HG02571 (cell line): ENCODE data around the gene ERLEC1.
"Not testable (repeated sequence)": the region's sequence is repeated elsewhere in the genome, so short reads cannot be mapped to it uniquely, and the experiment has no call there.

Experiments
- ATAC-seq: cut with Tn5 transposase; IDR thresholded peaks from one replicate; pipeline ENCODE4 v1.9.1; 2021; ENCODE audit warnings: mild to moderate bottlenecking, moderate library complexity; ENCODE audit not compliant: unreplicated experiment

The ERLEC1 gene

DNA sequence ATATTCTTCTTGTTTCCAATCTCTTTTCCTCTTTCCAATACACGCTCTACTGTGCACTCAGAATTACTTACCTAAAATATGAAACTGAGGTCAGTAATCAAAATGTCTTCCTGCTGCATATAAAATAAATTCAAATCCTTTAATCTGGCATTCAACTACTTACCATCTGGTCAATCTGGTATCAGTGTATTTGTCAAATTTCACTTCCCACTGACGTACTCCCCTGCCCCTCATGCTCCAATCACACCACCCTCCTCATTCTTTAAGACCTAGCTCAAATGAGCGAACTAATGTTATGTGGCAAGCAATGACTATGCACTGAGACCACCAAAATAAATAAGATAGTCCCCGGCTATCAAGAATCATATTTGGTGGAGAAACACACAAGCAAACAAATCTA, 6.8 kb upstream of the ERLEC1 start:
- no peak for ATAC-seq

DNA sequence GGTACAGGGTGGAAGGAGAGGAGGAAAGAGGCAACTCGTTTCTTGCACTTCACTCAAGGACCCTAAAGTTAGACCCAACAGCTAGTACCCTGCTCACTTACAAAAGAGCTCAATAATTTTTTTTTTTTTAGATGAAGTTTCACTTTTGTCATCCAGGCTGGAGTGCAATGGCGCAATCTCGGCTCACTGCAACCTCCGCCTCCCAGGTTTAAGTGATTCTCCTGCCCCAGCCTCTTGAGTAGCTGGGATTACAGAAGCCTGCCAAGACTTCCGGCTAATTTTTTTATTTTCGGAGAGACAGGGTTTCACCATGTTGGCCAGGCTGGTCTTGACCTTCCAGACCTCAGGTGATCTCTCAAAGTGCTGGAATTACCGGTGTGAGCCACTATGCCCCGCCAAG, 4.2 kb upstream of the ERLEC1 start:
- ATAC-seq = no peak

DNA sequence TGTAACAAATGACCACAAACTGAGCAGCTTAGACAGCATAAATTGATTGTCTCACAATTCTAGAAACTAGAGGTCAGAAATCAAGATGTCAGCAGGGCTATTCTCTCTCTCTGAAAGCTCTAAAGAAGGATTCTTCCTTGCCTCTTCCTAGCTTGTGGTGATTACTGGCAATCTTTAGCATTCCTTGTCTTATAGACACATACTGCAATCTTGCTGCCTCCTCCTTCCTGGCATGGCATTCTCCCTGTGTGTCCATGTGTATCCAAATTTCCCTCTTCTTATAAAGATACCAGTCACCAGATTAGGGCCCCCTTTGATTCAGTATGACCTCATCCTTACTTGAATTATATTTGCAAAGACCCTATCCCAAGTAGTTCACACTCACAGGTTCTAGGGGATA, 2.4 kb upstream of the ERLEC1 start:
- no peak for ATAC-seq

DNA sequence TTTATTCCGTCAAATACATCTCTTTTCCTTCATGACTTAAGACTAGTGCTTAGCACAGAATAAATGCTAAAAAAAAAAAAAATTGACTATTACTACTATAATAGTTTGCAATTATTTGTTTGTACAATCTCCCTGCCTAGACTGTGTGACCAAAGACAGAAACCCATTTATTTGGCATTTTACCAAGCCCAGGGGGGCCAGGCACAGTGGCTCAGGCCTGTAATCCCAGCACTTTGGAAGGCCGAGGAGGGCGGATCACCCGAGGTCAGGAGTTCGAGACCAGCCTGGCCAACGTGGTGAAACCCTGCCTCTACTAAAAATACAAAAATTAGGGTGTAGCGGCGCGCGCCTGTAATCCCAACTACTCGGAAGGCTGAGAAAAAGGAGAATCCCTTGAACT, 1.5 kb upstream of the ERLEC1 start:
- ATAC-seq = no peak

DNA sequence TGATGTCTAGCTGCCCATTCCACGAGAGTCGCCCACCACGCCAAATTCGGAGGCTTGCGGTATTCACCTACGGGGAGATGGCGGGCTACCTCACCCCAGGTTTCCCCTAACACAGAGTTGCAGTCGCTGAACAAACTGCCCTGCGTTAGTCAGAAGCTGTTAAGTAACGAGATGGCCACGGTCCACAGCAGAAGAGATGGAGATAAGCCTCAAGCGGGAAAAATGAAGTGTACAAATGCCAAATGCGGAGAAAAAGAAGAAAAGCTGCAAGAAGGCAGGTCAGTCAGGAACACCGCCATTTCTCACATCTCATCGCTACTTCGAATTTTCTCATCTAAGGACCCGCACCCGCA, 516 bp upstream of the ERLEC1 start:
- peak; percentile 14 for ATAC-seq

GRCh38 chr2:53787614-53788289, 908 bp downstream of the ERLEC1 start:
- no peak for ATAC-seq

DNA sequence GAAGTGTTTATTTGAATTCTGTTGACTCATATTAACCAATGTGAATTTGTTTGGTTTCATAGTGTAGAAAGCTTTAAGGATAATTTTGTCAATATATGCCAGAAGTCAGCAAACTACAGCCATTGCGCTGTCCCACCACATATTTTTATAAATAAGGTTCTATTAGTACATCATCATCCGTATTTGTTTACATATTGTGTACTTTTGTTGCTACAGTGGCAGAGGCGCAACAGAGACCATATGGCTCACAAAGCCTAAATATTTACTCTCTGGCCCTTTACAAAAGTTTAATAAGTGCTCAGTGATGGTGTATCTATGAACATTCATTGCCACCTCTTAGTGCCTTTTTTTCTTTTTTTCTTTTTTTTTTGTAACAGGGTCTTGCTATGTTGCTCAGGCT, 6.4 kb downstream of the ERLEC1 start:
- no peak for ATAC-seq

DNA sequence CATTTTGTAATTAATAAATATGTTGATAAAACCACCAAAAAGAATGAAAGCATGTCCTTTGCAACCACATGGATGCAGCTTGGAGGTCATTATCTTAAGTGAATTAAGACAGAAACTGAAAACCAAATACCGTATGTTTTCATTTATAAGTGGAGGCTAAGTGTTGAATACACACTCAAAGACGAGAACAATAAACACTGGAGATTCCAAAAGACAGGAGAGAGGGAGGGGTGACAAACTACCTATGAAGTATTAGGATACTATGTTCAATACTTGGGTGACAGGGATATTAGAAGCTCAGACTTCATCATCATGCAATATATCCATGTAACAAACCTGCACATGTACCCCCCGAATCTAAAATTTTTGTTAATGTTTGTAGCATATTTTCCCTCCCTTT, 7.0 kb downstream of the ERLEC1 start:
- ATAC-seq = no peak

- ATAC-seq = no peak
Observed at GRCh38 chr2:53801547-53801946, 14.7 kb downstream of the ERLEC1 start.

GRCh38 chr2:53802617-53803151, 15.8 kb downstream of the ERLEC1 start:
- ATAC-seq = no peak

DNA sequence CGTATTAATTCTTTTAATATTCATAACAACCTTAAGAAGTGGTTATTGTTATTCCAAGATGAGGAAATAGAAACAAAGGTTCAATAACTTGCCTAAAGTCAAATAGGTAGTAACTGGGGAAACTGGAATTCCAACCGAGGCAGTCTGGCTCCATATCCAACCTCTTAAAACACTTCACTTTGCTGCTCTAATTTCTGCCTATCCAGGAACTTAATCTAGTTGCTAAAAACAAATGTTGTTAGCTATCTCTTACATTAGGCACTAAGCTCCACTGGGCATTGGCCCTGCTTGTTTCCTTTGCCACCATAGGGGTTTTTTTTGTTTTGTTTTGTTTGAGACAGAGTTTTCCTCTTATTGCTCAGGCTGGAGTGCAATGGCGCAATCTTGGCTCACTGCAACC, 24.8 kb downstream of the ERLEC1 start:
- ATAC-seq = no peak

DNA sequence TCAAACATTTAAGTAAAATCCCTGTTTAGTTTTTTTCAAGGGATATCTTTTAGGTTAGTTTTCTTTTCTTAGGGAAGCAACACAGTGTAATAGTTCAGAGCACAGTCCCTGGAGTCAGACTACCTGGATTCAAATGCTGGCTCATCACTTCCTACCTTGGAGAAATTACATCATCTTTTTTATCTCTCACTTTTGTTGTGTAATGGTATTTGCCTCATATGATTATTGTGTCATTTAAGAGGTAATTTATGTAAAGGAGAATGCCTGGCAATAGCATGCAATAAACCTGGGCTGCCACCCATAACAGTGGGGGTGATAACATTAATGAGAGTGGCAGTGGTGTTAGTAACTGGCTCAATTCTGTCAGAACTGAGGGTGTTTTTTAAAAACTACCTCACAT, 26.3 kb downstream of the ERLEC1 start:
- ATAC-seq = no peak

DNA sequence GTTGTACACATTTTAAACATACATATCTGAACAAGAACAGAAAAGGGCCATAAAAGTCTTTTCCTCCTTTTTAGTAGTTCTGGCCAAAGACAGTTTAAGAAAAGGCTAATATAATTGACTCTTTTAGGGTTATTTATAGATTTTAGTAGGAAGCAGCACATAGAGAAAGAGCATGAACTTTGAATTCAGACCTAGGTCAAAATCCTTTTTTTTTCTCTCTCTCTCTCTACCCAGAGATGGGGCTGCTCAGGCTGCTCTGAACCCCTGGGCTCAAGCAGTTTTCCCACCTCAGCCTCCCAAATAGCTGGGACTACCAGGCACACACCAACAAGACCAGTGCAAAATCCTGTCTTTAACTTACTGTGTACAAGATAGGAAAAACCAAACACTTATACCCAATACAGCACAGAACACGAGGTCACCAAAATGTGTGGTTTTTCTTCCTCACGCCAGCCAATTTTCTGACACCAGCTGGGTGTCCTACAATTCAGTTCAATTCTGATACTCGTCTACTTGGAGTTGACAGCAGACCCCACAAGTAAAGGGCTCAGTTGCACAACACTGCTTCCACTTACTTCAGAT, 32.1 kb downstream of the ERLEC1 start:
- no peak for ATAC-seq

DNA sequence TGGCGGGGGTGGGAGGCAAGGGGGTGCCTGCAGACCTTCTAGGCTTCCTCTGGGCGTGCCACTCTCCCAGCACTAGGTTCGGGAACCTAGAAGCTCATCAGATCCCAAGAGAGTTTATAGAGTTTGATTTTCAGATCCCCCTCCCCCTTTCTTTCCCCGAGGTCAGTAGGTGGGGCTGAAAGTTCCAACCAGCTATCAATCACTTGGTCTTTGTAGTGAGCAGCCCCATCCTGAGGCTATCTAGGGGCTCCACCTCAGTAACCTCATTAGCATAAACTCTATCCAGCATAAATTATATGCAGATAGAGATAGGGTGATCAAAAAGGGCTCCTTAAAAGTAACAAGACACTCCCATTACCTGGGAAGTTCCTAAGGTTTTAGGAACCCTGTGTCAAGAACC, 32.8 kb downstream of the ERLEC1 start:
- no peak for ATAC-seq

- ATAC-seq = no peak
Observed at GRCh38 chr2:53820048-53820447, 33.2 kb downstream of the ERLEC1 start.

- ATAC-seq = no peak
Observed at GRCh38 chr2:53820711-53821110, 33.9 kb downstream of the ERLEC1 start.

- no peak for ATAC-seq
Observed at GRCh38 chr2:53821810-53822209, 35.0 kb downstream of the ERLEC1 start.

GRCh38 chr2:53823639-53824038, 36.8 kb downstream of the ERLEC1 start:
- ATAC-seq = not testable (repeated sequence)

DNA sequence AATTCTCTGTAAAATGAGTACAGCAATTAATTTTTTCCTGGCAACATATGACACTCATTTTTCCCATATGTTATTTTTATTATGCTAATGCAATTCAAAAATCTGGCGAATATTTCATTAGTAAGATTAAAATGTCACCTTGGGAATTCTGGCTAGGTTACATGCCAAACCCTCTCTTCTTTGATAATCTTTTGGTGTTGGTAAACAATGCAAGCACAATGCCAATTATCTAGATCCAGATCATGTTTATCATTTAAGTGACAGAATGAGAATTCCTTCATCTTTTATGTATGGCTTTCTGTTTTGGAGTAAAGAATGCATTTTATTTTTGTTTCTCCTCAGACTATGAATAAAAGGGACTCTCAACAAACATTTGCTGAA, 39.2 kb downstream of the ERLEC1 start:
- no peak for ATAC-seq

DNA sequence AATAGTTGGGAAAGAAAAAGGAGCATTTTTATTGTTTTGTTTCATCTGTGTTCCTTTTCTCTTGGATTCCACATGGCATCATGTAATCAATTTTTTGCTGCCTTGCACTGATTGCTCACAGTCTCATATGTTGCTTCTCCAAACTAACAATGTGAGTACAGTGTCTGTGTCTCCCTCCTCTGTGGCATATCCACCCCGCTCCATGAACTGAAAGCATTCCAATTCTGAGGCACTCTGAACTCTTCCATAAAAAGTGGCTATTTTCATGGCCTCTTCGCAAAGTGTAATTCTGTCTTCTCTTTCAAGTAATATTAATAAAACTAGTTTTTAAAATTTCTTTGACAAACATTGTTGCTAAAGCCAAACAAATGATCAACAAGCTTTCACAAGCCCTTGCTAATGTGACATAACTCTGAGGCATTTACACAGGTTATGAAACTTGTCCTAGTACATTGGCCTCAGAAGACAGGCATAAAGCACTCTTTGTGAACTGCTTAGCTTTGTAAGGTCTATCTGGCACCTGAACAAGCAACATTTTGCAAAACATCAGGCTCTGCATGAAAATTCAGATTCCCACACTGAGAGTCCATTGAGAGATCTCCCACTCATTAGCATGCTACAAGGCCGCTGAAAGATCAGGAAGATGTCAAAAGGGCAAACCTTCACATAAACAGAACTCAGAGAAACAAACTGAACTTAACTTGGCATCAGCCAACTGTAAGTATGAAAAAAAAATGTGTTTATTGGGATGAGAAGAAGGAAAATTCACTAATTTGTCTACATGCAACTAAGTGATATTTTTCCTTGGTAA, 39.9 kb downstream of the ERLEC1 start:
- ATAC-seq = no peak

- ATAC-seq = no peak
Observed at GRCh38 chr2:53827398-53828175, 40.7 kb downstream of the ERLEC1 start.
